Gastroesophageal sphincter (tissue), 4 donors: ENCODE measurements around the gene S1PR4. TPM values are rescaled to one million over a fixed set of nuclear protein-coding genes. Genes with fewer than 3 reads are reported as not detected.
A peak's percentile ranks its signal among the peaks of the same experiment; 100 is the strongest.

ENCODE experiments used
- ATAC-seq: fragments of 150-250 bp; one replicate; pipeline ENCODE4 v1.9.1; 2016; ENCODE audit warnings: mild to moderate bottlenecking, moderate library complexity
- H3K27ac ChIP-seq, 4 donors: fragments of 200-600 bp; sonication (generic) in 3 of 4; 1 replicate in 3 of 4; 2 replicates in 1 of 4; pipeline ENCODE4 v1.5.1; 2016 to 2019
- H3K27me3 ChIP-seq: fragments of 200-600 bp; sonication (generic); one replicate; pipeline ENCODE4 v1.5.1; 2019
- H3K36me3 ChIP-seq, 2 donors: fragments of 200-600 bp; sonication (generic); one replicate each; pipeline ENCODE4 v1.5.1; 2019; ENCODE audit warnings: control low read depth in 1 of 2
- H3K4me1 ChIP-seq, 3 donors: fragments of 200-600 bp; sonication (generic); 1 replicate in 2 of 3; 2 replicates in 1 of 3; pipeline ENCODE4 v1.5.1; 2016 to 2019; ENCODE audit warnings: control low read depth in 2 of 3
- H3K4me3 ChIP-seq, 2 donors: fragments of 200-600 bp; sonication (generic); one replicate each; pipeline ENCODE4 v1.5.1; 2019; ENCODE audit warnings: mild to moderate bottlenecking in 1 of 2, moderate library complexity in 1 of 2
- H3K9me3 ChIP-seq, 3 donors: fragments of 200-600 bp; sonication (generic); one replicate each; pipeline ENCODE4 v1.5.1; 2017 to 2019; ENCODE audit warnings: control low read depth in 2 of 3
- EP300 ChIP-seq: sonication (generic); formaldehyde crosslinking; IDR thresholded peaks from one replicate; pipeline ENCODE4 v1.6.1; 2017; ENCODE audit warnings: antibody characterized with exemption, mild to moderate bottlenecking
- POLR2A ChIP-seq, 2 donors: fragments of 450-650 bp; IDR thresholded peaks; one replicate each; pipeline ENCODE4 v1.6.1; 2017; ENCODE audit warnings: antibody characterized with exemption in 2 of 2, mild to moderate bottlenecking in 2 of 2, moderate library complexity in 1 of 2
- POLR2AphosphoS5 ChIP-seq: sonication (generic); formaldehyde crosslinking; IDR thresholded peaks from one replicate; pipeline ENCODE4 v1.6.1; 2017; ENCODE audit warnings: antibody characterized with exemption
- WGBS, 2 donors: methylation state at CpG; one replicate each; pipeline ENCODE4 v1.1.5; 2018; ENCODE audit warnings: low coverage in 1 of 2; 5-methylcytosine and 5-hydroxymethylcytosine counted together
- total RNA-seq, 4 donors: library from RNA; depleted of rRNA; stranded (reverse); fragments of >200 nt; gene quantifications; one replicate each; pipeline ENCODE4 v1.1.0, GENCODE V29; 2016
- TF ChIP-seq, protein P1 (sequence below), 4 experiments: fragments of 200-600 bp in 2 of 4; fragments of 450-650 bp in 2 of 4; sonication (generic) in 1 of 4; IDR thresholded peaks; one replicate each; pipeline ENCODE4 v1.5.1; 2017 to 2019; ENCODE audit warnings: antibody characterized with exemption in 4 of 4, mild to moderate bottlenecking in 2 of 4, moderate library complexity in 2 of 4

Gene S1PR4
- total RNA-seq, 4 donors from 2014 or later = 0.20 to 1.9 (median 1.1) TPM

GRCh38 chr19:3175781-3176714, 2.5 kb upstream of the S1PR4 start:
- H3K9me3 ChIP-seq = no peaks in the 10 kb centered on the region
- peaks cover 18% of the 10 kb centered on the region for H3K27me3 ChIP-seq
- H3K27ac ChIP-seq = no peak overlapping the region
- WGBS, 2 donors = 55 to 69% methylated on average over 6 to 10 of the region's 17 CpGs
- TF ChIP-seq, protein P1, sequence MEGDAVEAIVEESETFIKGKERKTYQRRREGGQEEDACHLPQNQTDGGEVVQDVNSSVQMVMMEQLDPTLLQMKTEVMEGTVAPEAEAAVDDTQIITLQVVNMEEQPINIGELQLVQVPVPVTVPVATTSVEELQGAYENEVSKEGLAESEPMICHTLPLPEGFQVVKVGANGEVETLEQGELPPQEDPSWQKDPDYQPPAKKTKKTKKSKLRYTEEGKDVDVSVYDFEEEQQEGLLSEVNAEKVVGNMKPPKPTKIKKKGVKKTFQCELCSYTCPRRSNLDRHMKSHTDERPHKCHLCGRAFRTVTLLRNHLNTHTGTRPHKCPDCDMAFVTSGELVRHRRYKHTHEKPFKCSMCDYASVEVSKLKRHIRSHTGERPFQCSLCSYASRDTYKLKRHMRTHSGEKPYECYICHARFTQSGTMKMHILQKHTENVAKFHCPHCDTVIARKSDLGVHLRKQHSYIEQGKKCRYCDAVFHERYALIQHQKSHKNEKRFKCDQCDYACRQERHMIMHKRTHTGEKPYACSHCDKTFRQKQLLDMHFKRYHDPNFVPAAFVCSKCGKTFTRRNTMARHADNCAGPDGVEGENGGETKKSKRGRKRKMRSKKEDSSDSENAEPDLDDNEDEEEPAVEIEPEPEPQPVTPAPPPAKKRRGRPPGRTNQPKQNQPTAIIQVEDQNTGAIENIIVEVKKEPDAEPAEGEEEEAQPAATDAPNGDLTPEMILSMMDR (IDR thresholded peaks at IDR 0.05) = no peak
- TF ChIP-seq EP300 = no peak
- no peak for TF ChIP-seq POLR2A (IDR thresholded peaks at IDR 0.05)
- no peak for TF ChIP-seq POLR2AphosphoS5
- H3K4me1 ChIP-seq = no peaks in the 10 kb centered on the region
- no peak overlapping the region for H3K4me3 ChIP-seq
- ATAC-seq = no peak
- no peaks in the 10 kb centered on the region for H3K36me3 ChIP-seq

GRCh38 chr19:3176715-3177501, 1.7 kb upstream of the S1PR4 start:
- Histone ChIP-seq H3K4me1 (no peaks in the 10 kb centered on the region), H3K27ac (no peak overlapping the region), H3K27me3 (peaks cover 9% of the 10 kb centered on the region), H3K36me3 (no peaks in the 10 kb centered on the region), H3K4me3 (no peak overlapping the region), H3K9me3 (no peaks in the 10 kb centered on the region)
- peak; percentile 13 for ATAC-seq
- TF ChIP-seq POLR2AphosphoS5 (no peak), EP300 (no peak), POLR2A (IDR thresholded peaks at IDR 0.05) (no peak)
- TF ChIP-seq, protein P1 (IDR thresholded peaks at IDR 0.05) = no peak
- no CpG with 5 or more reads among the region's 11 CpGs for WGBS, 2 donors

DNA sequence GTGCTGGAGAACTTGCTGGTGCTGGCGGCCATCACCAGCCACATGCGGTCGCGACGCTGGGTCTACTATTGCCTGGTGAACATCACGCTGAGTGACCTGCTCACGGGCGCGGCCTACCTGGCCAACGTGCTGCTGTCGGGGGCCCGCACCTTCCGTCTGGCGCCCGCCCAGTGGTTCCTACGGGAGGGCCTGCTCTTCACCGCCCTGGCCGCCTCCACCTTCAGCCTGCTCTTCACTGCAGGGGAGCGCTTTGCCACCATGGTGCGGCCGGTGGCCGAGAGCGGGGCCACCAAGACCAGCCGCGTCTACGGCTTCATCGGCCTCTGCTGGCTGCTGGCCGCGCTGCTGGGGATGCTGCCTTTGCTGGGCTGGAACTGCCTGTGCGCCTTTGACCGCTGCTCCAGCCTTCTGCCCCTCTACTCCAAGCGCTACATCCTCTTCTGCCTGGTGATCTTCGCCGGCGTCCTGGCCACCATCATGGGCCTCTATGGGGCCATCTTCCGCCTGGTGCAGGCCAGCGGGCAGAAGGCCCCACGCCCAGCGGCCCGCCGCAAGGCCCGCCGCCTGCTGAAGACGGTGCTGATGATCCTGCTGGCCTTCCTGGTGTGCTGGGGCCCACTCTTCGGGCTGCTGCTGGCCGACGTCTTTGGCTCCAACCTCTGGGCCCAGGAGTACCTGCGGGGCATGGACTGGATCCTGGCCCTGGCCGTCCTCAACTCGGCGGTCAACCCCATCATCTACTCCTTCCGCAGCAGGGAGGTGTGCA, 587 bp downstream of the S1PR4 start:
- Histone ChIP-seq H3K27me3 (no peaks in the 10 kb centered on the region), H3K36me3 (no peaks in the 10 kb centered on the region), H3K4me1 (no peaks in the 10 kb centered on the region), H3K27ac (peak overlapping the region in 3 of 4 donors; percentile 0 to 41 (median 14)), H3K4me3 (peak overlapping the region in 1 of 2 donors; percentile 31), H3K9me3 (no peaks in the 10 kb centered on the region)
- no CpG with 5 or more reads among the region's 52 CpGs for WGBS, 2 donors
- ATAC-seq = no peak
- no peak for TF ChIP-seq POLR2AphosphoS5
- no peak for TF ChIP-seq POLR2A (IDR thresholded peaks at IDR 0.05)
- TF ChIP-seq, protein P1 (IDR thresholded peaks at IDR 0.05) = no peak
- no peak for TF ChIP-seq EP300

- TF ChIP-seq POLR2AphosphoS5 = no peak
- no peak for TF ChIP-seq EP300
- Histone ChIP-seq H3K9me3 (no peaks in the 10 kb centered on the region), H3K4me3 (peak overlapping the region in 1 of 2 donors; percentile 31), H3K36me3 (no peaks in the 10 kb centered on the region), H3K27me3 (no peaks in the 10 kb centered on the region), H3K27ac (no peak overlapping the region), H3K4me1 (peaks cover 0 to 4% (median 2%) of the 10 kb centered on the region in 3 donors)
- ATAC-seq = no peak
- no CpG with 5 or more reads among the region's 31 CpGs for WGBS, 2 donors
Measured at GRCh38 chr19:3179739-3180293, 1.2 kb downstream of the S1PR4 start.
